Esophagus muscularis mucosa (tissue), 3 donors: ENCODE results near the gene THRA.

ENCODE experiments used
- POLR2A ChIP-seq: fragments of 450-650 bp; IDR thresholded peaks from one replicate; pipeline ENCODE4 v1.6.1; 2017; ENCODE audit warnings: antibody characterized with exemption, moderate library complexity, mild to moderate bottlenecking, low read depth
- TF ChIP-seq, protein P1 (sequence below), 3 experiments: fragments of 200-600 bp in 2 of 3; fragments of 450-650 bp in 1 of 3; sonication (generic) in 2 of 3; IDR thresholded peaks; one replicate each; pipeline ENCODE4 v1.5.1; 2017 to 2019; ENCODE audit warnings: antibody characterized with exemption in 3 of 3, mild to moderate bottlenecking in 2 of 3, moderate library complexity in 1 of 3

DNA sequence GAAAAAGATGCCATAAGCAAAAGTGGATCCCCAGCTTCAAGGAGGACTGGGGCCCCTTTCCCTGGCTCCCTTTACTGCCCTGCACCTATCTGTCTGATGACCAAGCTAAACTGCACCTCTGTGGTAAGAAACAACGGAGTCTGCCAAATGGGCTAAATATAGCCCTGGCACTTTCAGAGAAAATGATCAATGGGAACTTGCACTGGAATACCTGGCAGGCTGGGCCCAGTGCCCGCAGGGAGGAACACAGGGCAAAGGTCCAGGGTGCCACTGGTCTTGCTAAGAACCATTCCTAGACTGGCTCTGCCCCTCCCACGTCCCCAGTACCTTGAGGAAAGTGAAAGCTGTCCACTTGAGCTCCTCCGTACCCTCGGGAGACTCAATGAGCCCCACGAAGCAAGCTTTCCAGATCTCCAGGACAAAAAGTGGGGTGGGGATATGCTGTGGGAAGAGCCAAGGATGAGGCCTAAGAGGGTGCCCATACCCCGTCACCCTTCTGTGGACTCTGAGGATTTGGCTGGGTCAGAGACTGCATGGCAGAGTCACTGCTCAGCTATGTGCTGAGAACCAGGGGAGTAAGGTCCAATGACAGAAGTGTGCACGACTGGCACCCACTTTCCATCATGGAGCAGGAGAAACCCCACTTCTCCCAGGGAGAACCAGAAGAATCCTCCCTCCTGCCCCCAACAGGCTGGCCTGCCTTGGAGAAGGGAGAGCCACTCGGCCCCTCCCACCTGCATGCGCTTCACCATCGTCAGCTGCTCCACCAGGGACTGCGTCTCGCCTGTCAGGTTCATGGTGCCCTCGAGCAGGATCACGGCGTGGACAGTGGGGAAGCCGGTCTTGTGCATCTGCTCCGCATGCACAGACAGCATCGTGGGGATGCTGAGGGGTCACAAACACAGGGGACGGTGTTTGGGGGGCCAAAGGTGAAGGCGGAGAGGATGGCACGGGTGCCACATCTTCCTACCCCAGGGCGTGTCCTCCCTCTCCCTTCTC is 30.1 kb upstream of the THRA start:
- TF ChIP-seq, protein P1, sequence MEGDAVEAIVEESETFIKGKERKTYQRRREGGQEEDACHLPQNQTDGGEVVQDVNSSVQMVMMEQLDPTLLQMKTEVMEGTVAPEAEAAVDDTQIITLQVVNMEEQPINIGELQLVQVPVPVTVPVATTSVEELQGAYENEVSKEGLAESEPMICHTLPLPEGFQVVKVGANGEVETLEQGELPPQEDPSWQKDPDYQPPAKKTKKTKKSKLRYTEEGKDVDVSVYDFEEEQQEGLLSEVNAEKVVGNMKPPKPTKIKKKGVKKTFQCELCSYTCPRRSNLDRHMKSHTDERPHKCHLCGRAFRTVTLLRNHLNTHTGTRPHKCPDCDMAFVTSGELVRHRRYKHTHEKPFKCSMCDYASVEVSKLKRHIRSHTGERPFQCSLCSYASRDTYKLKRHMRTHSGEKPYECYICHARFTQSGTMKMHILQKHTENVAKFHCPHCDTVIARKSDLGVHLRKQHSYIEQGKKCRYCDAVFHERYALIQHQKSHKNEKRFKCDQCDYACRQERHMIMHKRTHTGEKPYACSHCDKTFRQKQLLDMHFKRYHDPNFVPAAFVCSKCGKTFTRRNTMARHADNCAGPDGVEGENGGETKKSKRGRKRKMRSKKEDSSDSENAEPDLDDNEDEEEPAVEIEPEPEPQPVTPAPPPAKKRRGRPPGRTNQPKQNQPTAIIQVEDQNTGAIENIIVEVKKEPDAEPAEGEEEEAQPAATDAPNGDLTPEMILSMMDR (IDR thresholded peaks at IDR 0.05), result no peak
- no peak for TF ChIP-seq POLR2A
